Kidney (tissue), 14 donors: ENCODE data around the gene SNAPC4. TPM values are rescaled to one million over a fixed set of nuclear protein-coding genes. Genes with fewer than 3 reads are reported as not detected.

ENCODE experiments used
- DNase-seq, 5 donors: peaks; one replicate each; pipeline ENCODE4 v3.0.0-alpha.2; 2013 to 2020
- FAIRE-seq: peaks from 2 replicates; lab custom pipeline; 2012; peaks lifted over from hg19 to GRCh38; lab: Jason Lieb, UNC
- H3K27ac ChIP-seq, 2 donors: one replicate each; pipeline ENCODE4 v1.7.0; 2013; ENCODE audit warnings: low read depth in 2 of 2, low read length in 2 of 2, inconsistent platforms in 1 of 2
- H3K27me3 ChIP-seq: one replicate; pipeline ENCODE4 v1.7.1; 2013; ENCODE audit warnings: low read length, inconsistent platforms; ENCODE audit not compliant: control insufficient read depth, insufficient read depth
- H3K36me3 ChIP-seq, 3 donors: one replicate each; pipeline versions ENCODE4 v1.7.0 to v1.7.1; 2013; ENCODE audit warnings: low read length in 3 of 3, control low read depth in 1 of 3, inconsistent platforms in 1 of 3; ENCODE audit not compliant: insufficient read depth in 3 of 3, control insufficient read depth in 2 of 3
- H3K4me1 ChIP-seq, 3 donors: one replicate each; pipeline versions ENCODE4 v1.7.0 to v1.7.1; 2013; ENCODE audit warnings: low read length in 3 of 3, inconsistent platforms in 1 of 3, low read depth in 1 of 3; ENCODE audit not compliant: control insufficient read depth in 2 of 3, insufficient read depth in 2 of 3
- H3K4me3 ChIP-seq, 3 donors: one replicate each; pipeline versions ENCODE4 v1.7.0 to v1.8.1; 2013; ENCODE audit warnings: low read length in 3 of 3, control low read depth in 1 of 3, inconsistent platforms in 1 of 3
- H3K9ac ChIP-seq, 3 donors: one replicate each; pipeline versions ENCODE4 v1.7.0 to v1.7.1; 2013; ENCODE audit warnings: low read length in 3 of 3, control low read depth in 1 of 3, inconsistent platforms in 1 of 3
- H3K9me3 ChIP-seq, 3 donors: one replicate each; pipeline versions ENCODE4 v1.7.0 to v1.7.1; 2013; ENCODE audit warnings: low read length in 3 of 3, control low read depth in 1 of 3, inconsistent platforms in 1 of 3; ENCODE audit not compliant: control insufficient read depth in 2 of 3, insufficient read depth in 1 of 3
- CTCF ChIP-seq: IDR thresholded peaks from 3 replicates; pipeline ENCODE4 v1.5.1; 2012; ENCODE audit warnings: mild to moderate bottlenecking, moderate library complexity, borderline replicate concordance; ENCODE audit not compliant: insufficient read depth; ENCODE audit errors: extremely low read depth
- intact Hi-C: fragments of 100-400 bp; cut with DNase I; formaldehyde crosslinking; loops from one replicate; pipeline ENCODE4 v1.11.1; 2022
- polyA plus RNA-seq: library from polyadenylated mRNA; stranded (reverse); fragments of 350-450 nt; fragmentation: Illumina TruSeq; extraction: RNeasy Lipid Tissue Mini Kit (QIAGEN cat#74804); gene quantifications from one replicate; pipeline ENCODE4 v1.2.3, GENCODE V29; 2014; ENCODE audit warnings: low read depth, low replicate concordance; ENCODE audit not compliant: insufficient read depth
- total RNA-seq: library from RNA; stranded (reverse); fragmentation: NEBNext Ultra II Directional; extraction: Animal tissue kit (Norgen Biotek cat#: 25700); gene quantifications from one replicate; pipeline ENCODE4 v1.2.1, GENCODE V29; 2021
- donor health status: control.
- donor health status: control.
- donor health status: control.
- donor health status: control.
- donor health status: control.
- donor health status: DM: yes; HTN: yes; CAD: no.
- donor health status: Normal renal cell carcinoma (clear cell type).

SNAPC4 gene
- total and polyA plus RNA-seq, 2 donors from 2014 or later: 3.2 to 11.0 TPM

- Histone ChIP-seq H3K4me3 (no peak overlapping the region), H3K27me3 (no peaks in the 10 kb centered on the region), H3K27ac (no peak overlapping the region), H3K4me1 (peaks cover 0 to 13% (median 3%) of the 10 kb centered on the region in 3 donors), H3K9me3 (no peaks in the 10 kb centered on the region), H3K9ac (no peak overlapping the region), H3K36me3 (no peaks in the 10 kb centered on the region)
- TF ChIP-seq CTCF: no peak
- intact Hi-C loops: no loop called here
- DNase-seq (no peak), FAIRE-seq (no peak)
Measured at GRCh38 chr9:136376457-136376856, 23.5 kb downstream of the SNAPC4 start.

DNA sequence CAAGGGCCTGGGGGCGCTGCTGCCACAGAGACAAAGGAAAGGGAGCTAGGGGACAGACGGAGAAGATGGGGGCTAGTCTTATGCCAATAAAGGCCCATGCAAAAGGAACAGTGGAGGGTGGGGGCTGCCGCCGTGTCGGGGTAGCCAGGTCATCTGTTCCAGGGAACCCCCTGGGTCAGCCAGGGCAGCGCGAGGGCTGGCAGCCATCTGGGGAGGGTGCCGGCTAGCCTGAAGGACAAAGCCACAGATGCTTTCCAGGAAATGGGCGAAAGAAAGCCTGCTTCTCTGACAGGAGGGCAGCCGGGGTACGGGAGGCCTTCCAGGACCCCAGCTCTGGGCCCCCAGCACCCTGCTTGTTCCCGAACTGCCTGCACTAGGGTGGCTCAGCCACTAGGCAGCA, 24.9 kb downstream of the SNAPC4 start:
- Histone ChIP-seq H3K36me3 (no peaks in the 10 kb centered on the region), H3K4me1 (peaks cover 0 to 13% (median 3%) of the 10 kb centered on the region in 3 donors), H3K27ac (no peak overlapping the region), H3K9me3 (no peaks in the 10 kb centered on the region), H3K4me3 (no peak overlapping the region), H3K9ac (no peak overlapping the region), H3K27me3 (no peaks in the 10 kb centered on the region)
- DNase-seq: no peak
- intact Hi-C loops: no loop called here
- FAIRE-seq: no peak
- no peak for TF ChIP-seq CTCF

DNA sequence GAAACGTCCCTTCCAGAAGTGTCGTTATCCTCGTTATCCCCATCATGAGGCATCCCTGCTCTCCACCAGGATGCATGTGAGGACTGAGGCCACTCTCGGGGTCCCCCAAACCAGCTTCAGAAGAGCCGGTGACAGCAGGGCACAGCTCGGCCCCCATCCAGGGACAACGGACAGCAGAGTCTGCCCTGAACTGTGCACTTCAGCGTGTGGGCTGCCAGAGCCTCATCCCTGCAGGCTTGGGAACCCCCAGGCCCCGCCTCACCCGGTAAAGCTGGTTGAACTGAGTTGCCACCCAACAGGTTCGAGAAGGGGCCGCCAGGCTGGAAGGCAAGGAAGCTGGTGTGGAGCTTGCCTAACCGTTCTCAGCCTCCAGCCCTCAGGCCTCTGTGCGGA, 25.8 kb downstream of the SNAPC4 start:
- Histone ChIP-seq H3K36me3 (no peaks in the 10 kb centered on the region), H3K4me3 (no peak overlapping the region), H3K27me3 (no peaks in the 10 kb centered on the region), H3K4me1 (peaks cover 0 to 13% (median 3%) of the 10 kb centered on the region in 3 donors), H3K9ac (no peak overlapping the region), H3K9me3 (no peaks in the 10 kb centered on the region), H3K27ac (no peak overlapping the region)
- TF ChIP-seq CTCF: no peak
- DNase-seq (no peak), FAIRE-seq (no peak)
- intact Hi-C loops: no loop called here
